MM.1S (cell line): ENCODE measurements around the gene PLOD3.

Source experiments
- EZH2 ChIP-seq: fragments of 300-600 bp; sonication (generic); optimal IDR thresholded peaks from 2 replicates; pipeline ENCODE3; 2017; ENCODE audit warnings: low read depth, mild to moderate bottlenecking, antibody characterized with exemption, low read length, mixed read lengths
- TF ChIP-seq, protein P1 (sequence below): fragments of 300-600 bp; sonication (generic); IDR thresholded peaks from 2 replicates; pipeline ENCODE4 v1.5.1; 2016; ENCODE audit warnings: antibody characterized with exemption, low read length, mixed read lengths

DNA sequence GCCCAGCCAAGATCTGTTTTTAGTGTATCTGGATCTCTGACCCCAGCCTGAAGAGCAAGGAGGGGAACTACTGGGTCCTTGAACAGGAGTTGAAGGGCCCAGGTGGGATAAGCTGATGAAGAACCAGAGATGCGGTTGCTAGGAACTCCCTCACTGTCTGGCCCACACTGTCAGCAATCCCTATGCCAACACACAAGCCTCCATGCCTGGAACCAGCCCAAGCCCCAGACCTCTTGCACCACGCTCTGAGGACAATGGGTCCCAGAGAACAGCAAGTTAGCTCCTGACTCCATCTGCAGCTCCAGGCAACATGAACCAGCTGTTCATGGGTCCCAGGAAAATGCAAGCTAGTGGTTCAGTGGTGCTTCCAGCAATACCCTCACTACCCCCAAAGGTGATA, 39.7 kb downstream of the PLOD3 start:
- TF ChIP-seq, protein P1, sequence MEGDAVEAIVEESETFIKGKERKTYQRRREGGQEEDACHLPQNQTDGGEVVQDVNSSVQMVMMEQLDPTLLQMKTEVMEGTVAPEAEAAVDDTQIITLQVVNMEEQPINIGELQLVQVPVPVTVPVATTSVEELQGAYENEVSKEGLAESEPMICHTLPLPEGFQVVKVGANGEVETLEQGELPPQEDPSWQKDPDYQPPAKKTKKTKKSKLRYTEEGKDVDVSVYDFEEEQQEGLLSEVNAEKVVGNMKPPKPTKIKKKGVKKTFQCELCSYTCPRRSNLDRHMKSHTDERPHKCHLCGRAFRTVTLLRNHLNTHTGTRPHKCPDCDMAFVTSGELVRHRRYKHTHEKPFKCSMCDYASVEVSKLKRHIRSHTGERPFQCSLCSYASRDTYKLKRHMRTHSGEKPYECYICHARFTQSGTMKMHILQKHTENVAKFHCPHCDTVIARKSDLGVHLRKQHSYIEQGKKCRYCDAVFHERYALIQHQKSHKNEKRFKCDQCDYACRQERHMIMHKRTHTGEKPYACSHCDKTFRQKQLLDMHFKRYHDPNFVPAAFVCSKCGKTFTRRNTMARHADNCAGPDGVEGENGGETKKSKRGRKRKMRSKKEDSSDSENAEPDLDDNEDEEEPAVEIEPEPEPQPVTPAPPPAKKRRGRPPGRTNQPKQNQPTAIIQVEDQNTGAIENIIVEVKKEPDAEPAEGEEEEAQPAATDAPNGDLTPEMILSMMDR: no peak
- TF ChIP-seq EZH2: no peak
